HepG2 (cell line): Measurements from ENCODE around the gene RUNDC1. TPM values are rescaled to one million over a fixed set of nuclear protein-coding genes. Genes with fewer than 3 reads are reported as not detected.

Experiments used
- HMG20A ChIP-seq: IDR thresholded peaks from 2 replicates; pipeline ENCODE4 v1.6.1; 2016; ENCODE audit warnings: borderline replicate concordance
- HNF1B ChIP-seq: sonication (generic); formaldehyde crosslinking; IDR thresholded peaks from 2 replicates; pipeline ENCODE4 v1.5.1; 2020; ENCODE audit warnings: mild to moderate bottlenecking, moderate library complexity, missing genetic modification reagents
- LBX2 ChIP-seq: sonication (generic); formaldehyde crosslinking; IDR thresholded peaks from 2 replicates; pipeline ENCODE4 v1.5.0; 2020; ENCODE audit warnings: missing genetic modification reagents, mild to moderate bottlenecking, borderline replicate concordance
- NR2F1 ChIP-seq, 2 experiments: fragments of 450-650 bp in 1 of 2; formaldehyde crosslinking in 1 of 2; IDR thresholded peaks; 2 replicates each; pipeline versions ENCODE4 v1.5.0 to v1.6.1; 2016 to 2020; ENCODE audit warnings: mild to moderate bottlenecking in 1 of 2, missing compliant biosample characterization in 1 of 2, missing genetic modification reagents in 1 of 2, moderate library complexity in 1 of 2
- ZFP91 ChIP-seq: sonication (generic); formaldehyde crosslinking; IDR thresholded peaks from 2 replicates; pipeline ENCODE4 v1.9.0; 2022; ENCODE audit warnings: missing genetic modification reagents, mild to moderate bottlenecking, borderline replicate concordance
- ZNF138 ChIP-seq: sonication (generic); formaldehyde crosslinking; IDR thresholded peaks from 2 replicates; pipeline ENCODE4 v1.5.0; 2020; ENCODE audit warnings: mild to moderate bottlenecking, low read depth, missing genetic modification reagents
- ZNF225 ChIP-seq: sonication (generic); formaldehyde crosslinking; IDR thresholded peaks from 2 replicates; pipeline ENCODE4 v1.4.0; 2020; ENCODE audit warnings: mild to moderate bottlenecking, missing genetic modification reagents
- ZNF331 ChIP-seq: sonication (generic); formaldehyde crosslinking; IDR thresholded peaks from 2 replicates; pipeline ENCODE4 v1.4.0; 2020; ENCODE audit warnings: missing genetic modification reagents
- ZNF605 ChIP-seq: sonication (generic); formaldehyde crosslinking; IDR thresholded peaks from 2 replicates; pipeline ENCODE4 v1.8.0; 2022; ENCODE audit warnings: mild to moderate bottlenecking, missing genetic modification reagents
- ZNF891 ChIP-seq: sonication (generic); formaldehyde crosslinking; IDR thresholded peaks from 2 replicates; pipeline ENCODE4 v1.5.0; 2020; ENCODE audit warnings: mild to moderate bottlenecking, missing genetic modification reagents
- polyA plus RNA-seq, 8 experiments: library from polyadenylated mRNA; depleted of rRNA in 3 of 8; stranded (reverse) in 7 of 8; unstranded in 1 of 8; fragments of >200 nt; fragmentation: Illumina TruSeq in 4 of 8; extraction: Trizol in 4 of 8; gene quantifications; 2 replicates each; pipeline versions ENCODE4 v1.2.1 to v1.2.3, GENCODE V29; 2011 to 2016; ENCODE audit warnings: low read depth in 4 of 8, missing spikeins in 1 of 8, mixed read lengths in 1 of 8; ENCODE audit not compliant: insufficient read depth in 1 of 8
- total RNA-seq, 5 experiments: library from RNA; depleted of rRNA; stranded (reverse); fragments of >200 nt; fragmentation: Illumina TruSeq; extraction: Trizol; gene quantifications; 2 replicates each; pipeline ENCODE4 v1.2.3, GENCODE V29; 2016; ENCODE audit warnings: low read depth in 1 of 5
- TF ChIP-seq, protein P1 (sequence below): sonication (generic); formaldehyde crosslinking; IDR thresholded peaks from 2 replicates; pipeline ENCODE4 v1.5.0; 2020; ENCODE audit warnings: mild to moderate bottlenecking, missing genetic modification reagents, borderline replicate concordance
- TF ChIP-seq, protein P2 (sequence below): sonication (generic); formaldehyde crosslinking; IDR thresholded peaks from 2 replicates; pipeline ENCODE4 v1.5.0; 2020; ENCODE audit warnings: mild to moderate bottlenecking, missing genetic modification reagents
- TF ChIP-seq, protein P3 (sequence below): sonication (generic); formaldehyde crosslinking; IDR thresholded peaks from 2 replicates; pipeline ENCODE4 v1.4.0; 2020; ENCODE audit warnings: low read depth, mild to moderate bottlenecking, missing genetic modification reagents

RUNDC1 gene
- total and polyA plus RNA-seq, 2 of the 13 experiments (the other 11 are each of a cell fraction or from before 2014, with no cell fraction given) = 10.3 to 11.4 TPM

GRCh38 chr17:42964161-42964932 is 16.0 kb upstream of the RUNDC1 start, which contains the start of gene AARSD1 (continued):
- TF ChIP-seq, protein P1, sequence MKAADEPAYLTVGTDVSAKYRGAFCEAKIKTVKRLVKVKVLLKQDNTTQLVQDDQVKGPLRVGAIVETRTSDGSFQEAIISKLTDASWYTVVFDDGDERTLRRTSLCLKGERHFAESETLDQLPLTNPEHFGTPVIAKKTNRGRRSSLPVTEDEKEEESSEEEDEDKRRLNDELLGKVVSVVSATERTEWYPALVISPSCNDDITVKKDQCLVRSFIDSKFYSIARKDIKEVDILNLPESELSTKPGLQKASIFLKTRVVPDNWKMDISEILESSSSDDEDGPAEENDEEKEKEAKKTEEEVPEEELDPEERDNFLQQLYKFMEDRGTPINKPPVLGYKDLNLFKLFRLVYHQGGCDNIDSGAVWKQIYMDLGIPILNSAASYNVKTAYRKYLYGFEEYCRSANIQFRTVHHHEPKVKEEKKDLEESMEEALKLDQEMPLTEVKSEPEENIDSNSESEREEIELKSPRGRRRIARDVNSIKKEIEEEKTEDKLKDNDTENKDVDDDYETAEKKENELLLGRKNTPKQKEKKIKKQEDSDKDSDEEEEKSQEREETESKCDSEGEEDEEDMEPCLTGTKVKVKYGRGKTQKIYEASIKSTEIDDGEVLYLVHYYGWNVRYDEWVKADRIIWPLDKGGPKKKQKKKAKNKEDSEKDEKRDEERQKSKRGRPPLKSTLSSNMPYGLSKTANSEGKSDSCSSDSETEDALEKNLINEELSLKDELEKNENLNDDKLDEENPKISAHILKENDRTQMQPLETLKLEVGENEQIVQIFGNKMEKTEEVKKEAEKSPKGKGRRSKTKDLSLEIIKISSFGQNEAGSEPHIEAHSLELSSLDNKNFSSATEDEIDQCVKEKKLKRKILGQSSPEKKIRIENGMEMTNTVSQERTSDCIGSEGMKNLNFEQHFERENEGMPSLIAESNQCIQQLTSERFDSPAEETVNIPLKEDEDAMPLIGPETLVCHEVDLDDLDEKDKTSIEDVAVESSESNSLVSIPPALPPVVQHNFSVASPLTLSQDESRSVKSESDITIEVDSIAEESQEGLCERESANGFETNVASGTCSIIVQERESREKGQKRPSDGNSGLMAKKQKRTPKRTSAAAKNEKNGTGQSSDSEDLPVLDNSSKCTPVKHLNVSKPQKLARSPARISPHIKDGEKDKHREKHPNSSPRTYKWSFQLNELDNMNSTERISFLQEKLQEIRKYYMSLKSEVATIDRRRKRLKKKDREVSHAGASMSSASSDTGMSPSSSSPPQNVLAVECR (CRISPR knock-in tag) = peak; percentile 77
- TF ChIP-seq NR2F1 (CRISPR knock-in tag; IDR thresholded peaks at IDR 0.05) (no peak), ZNF225 (CRISPR knock-in tag) (peak; percentile 30; the same call in 1 of the 2 replicates), HNF1B (CRISPR knock-in tag) (peak; percentile 30; the same call in 1 of the 2 replicates), LBX2 (CRISPR knock-in tag) (0 out of 2 replicates have a peak, but pooled peaks have one; percentile 44), ZNF605 (CRISPR knock-in tag) (0 out of 2 replicates have a peak, but pooled peaks have one; percentile 6), HMG20A (CRISPR knock-in tag) (no peak), ZNF331 (peak; percentile 26; the same call in 1 of the 2 replicates), ZNF891 (CRISPR knock-in tag) (0 out of 2 replicates have a peak, but pooled peaks have one; percentile 37), ZFP91 (0 out of 2 replicates have a peak, but pooled peaks have one; percentile 56), ZNF138 (0 out of 2 replicates have a peak, but pooled peaks have one; percentile 42)
- TF ChIP-seq, protein P2, sequence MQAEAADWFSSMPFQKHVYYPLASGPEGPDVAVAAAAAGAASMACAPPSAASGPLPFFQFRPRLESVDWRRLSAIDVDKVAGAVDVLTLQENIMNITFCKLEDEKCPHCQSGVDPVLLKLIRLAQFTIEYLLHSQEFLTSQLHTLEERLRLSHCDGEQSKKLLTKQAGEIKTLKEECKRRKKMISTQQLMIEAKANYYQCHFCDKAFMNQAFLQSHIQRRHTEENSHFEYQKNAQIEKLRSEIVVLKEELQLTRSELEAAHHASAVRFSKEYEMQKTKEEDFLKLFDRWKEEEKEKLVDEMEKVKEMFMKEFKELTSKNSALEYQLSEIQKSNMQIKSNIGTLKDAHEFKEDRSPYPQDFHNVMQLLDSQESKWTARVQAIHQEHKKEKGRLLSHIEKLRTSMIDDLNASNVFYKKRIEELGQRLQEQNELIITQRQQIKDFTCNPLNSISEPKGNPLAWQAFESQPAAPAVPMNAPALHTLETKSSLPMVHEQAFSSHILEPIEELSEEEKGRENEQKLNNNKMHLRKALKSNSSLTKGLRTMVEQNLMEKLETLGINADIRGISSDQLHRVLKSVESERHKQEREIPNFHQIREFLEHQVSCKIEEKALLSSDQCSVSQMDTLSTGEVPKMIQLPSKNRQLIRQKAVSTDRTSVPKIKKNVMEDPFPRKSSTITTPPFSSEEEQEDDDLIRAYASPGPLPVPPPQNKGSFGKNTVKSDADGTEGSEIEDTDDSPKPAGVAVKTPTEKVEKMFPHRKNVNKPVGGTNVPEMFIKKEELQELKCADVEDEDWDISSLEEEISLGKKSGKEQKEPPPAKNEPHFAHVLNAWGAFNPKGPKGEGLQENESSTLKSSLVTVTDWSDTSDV = 0 out of 2 replicates have a peak, but pooled peaks have one; percentile 45
- TF ChIP-seq, protein P3, sequence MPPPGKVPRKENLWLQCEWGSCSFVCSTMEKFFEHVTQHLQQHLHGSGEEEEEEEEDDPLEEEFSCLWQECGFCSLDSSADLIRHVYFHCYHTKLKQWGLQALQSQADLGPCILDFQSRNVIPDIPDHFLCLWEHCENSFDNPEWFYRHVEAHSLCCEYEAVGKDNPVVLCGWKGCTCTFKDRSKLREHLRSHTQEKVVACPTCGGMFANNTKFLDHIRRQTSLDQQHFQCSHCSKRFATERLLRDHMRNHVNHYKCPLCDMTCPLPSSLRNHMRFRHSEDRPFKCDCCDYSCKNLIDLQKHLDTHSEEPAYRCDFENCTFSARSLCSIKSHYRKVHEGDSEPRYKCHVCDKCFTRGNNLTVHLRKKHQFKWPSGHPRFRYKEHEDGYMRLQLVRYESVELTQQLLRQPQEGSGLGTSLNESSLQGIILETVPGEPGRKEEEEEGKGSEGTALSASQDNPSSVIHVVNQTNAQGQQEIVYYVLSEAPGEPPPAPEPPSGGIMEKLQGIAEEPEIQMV = 0 out of 2 replicates have a peak, but pooled peaks have one; percentile 56
